Psoas muscle (tissue), 8 donors: ENCODE measurements around the gene C2CD2. TPM values are rescaled to one million over a fixed set of nuclear protein-coding genes. Genes with fewer than 3 reads are reported as not detected.

Experiments
- ATAC-seq, 4 donors: fragments of 200-7000 bp; cut with Tn5 transposase; one replicate each; pipeline ENCODE4 v1.9.1; 2020; ENCODE audit warnings: moderate library complexity in 3 of 4, mild to moderate bottlenecking in 2 of 4
- DNase-seq, 2 donors: peaks; one replicate each; pipeline ENCODE4 v3.0.0-alpha.2; 2020
- H3K27ac ChIP-seq: fragments of 200-600 bp; one replicate; pipeline ENCODE4 v1.8.0; 2022
- H3K27me3 ChIP-seq, 3 donors: fragments of 200-600 bp in 1 of 3; one replicate each; pipeline versions ENCODE4 v1.6.1 to v1.8.0; 2013 to 2022; ENCODE audit warnings: low read length in 2 of 3, mild to moderate bottlenecking in 2 of 3, moderate library complexity in 1 of 3; ENCODE audit not compliant: insufficient read depth in 3 of 3
- H3K36me3 ChIP-seq, 2 donors: fragments of 200-600 bp in 1 of 2; one replicate each; pipeline versions ENCODE4 v1.6.1 to v1.8.0; 2013 to 2022; ENCODE audit warnings: low read depth in 1 of 2, mild to moderate bottlenecking in 1 of 2, moderate library complexity in 1 of 2; ENCODE audit not compliant: insufficient read depth in 1 of 2
- H3K4me1 ChIP-seq: fragments of 200-600 bp; one replicate; pipeline ENCODE4 v1.8.0; 2022
- H3K4me3 ChIP-seq: fragments of 200-600 bp; one replicate; pipeline ENCODE4 v1.8.0; 2022; ENCODE audit warnings: mild to moderate bottlenecking
- H3K9me3 ChIP-seq: fragments of 200-600 bp; one replicate; pipeline ENCODE4 v1.8.0; 2022
- CTCF ChIP-seq: fragments of 200-600 bp; IDR thresholded peaks from one replicate; pipeline ENCODE4 v1.8.0; 2022; ENCODE audit warnings: antibody characterized with exemption
- WGBS, 3 donors: extraction: QIAGEN DNeasy Blood & Tissue Kit; methylation state at CpG; one replicate each; pipeline versions ENCODE4 v1.1.6 to v1.1.7; 2013; 5-methylcytosine and 5-hydroxymethylcytosine counted together
- intact Hi-C, 2 donors: fragments of 100-400 bp; cut with DNase I; formaldehyde crosslinking; loops; one replicate each; pipeline versions ENCODE4 v1.11.0 to v1.14.2; 2022
- polyA plus RNA-seq, 3 donors: library from polyadenylated mRNA; stranded (reverse); fragments of 200-250 nt; gene quantifications; one replicate each; pipeline ENCODE4 v1.2.3, GENCODE V29; 2013
- total RNA-seq, 4 donors: library from RNA; stranded (reverse); fragmentation: NEBNext Ultra II Directional in 2 of 4; extraction: Animal tissue kit (Norgen Biotek cat#: 25700) in 2 of 4; gene quantifications; one replicate each; pipeline versions ENCODE4 v1.2.1 to v1.2.4, GENCODE V29; 2021 to 2023
- donor health status: healthy with polysubstance abuse.
- donor health status: DM: no; HTN: no; CAD: no; lungs with moderate emphysema.
- donor health status: Bipolar disorder and iron deficiency.
- donor health status: healthy.
- donor health status: DM: yes; HTN: yes; CAD: no.
- donor health status: DM: no; HTN: no; CAD: no.
- donor health status: DM: no; HTN: no; CAD: no.
- donor health status: DM: yes; HTN: yes; CAD: no.

C2CD2 gene
- total and polyA plus RNA-seq, 7 donors, result 1.6 to 6.6 (median 3.2) TPM

- peak overlapping the region; percentile 53 for H3K27ac ChIP-seq
- no peaks in the 10 kb centered on the region for H3K27me3 ChIP-seq
- peaks cover 17% of the 10 kb centered on the region for H3K4me1 ChIP-seq
- no peak for TF ChIP-seq CTCF
- peak overlapping the region; percentile 47 for H3K4me3 ChIP-seq
- H3K9me3 ChIP-seq, result no peaks in the 10 kb centered on the region
- 31 to 47% (median 32%) methylated on average over 18 of the region's 18 CpGs for WGBS, 3 donors
- H3K36me3 ChIP-seq, result no peaks in the 10 kb centered on the region
- DNase-seq (no peak), ATAC-seq (peak in 2 of 4 donors; percentile 26 to 43)
- intact Hi-C loops, result no loop called here
These were observed 20.3 kb downstream of the C2CD2 start for GRCh38 chr21:41933313-41934079.

GRCh38 chr21:41932576-41933312, 21.1 kb downstream of the C2CD2 start:
- no peaks in the 10 kb centered on the region for H3K9me3 ChIP-seq
- H3K27me3 ChIP-seq, result no peaks in the 10 kb centered on the region
- intact Hi-C loops, result no loop called here
- H3K36me3 ChIP-seq, result no peaks in the 10 kb centered on the region
- TF ChIP-seq CTCF, result no peak
- peaks cover 17% of the 10 kb centered on the region for H3K4me1 ChIP-seq
- H3K27ac ChIP-seq, result no peak overlapping the region
- 45 to 57% (median 46%) methylated on average over 18 of the region's 18 CpGs for WGBS, 3 donors
- DNase-seq (peak in 1 of 2 donors; percentile 39), ATAC-seq (peak; percentile 28 to 42 (median 40))
- no peak overlapping the region for H3K4me3 ChIP-seq

- no peak for TF ChIP-seq CTCF
- intact Hi-C loops, result no loop called here
- no peaks in the 10 kb centered on the region for H3K9me3 ChIP-seq
These were observed 21.6 kb downstream of the C2CD2 start for GRCh38 chr21:41932191-41932575.

GRCh38 chr21:41931041-41931451, 22.8 kb downstream of the C2CD2 start:
- Histone ChIP-seq H3K27me3 (no peaks in the 10 kb centered on the region), H3K4me1 (peaks cover 17% of the 10 kb centered on the region), H3K9me3 (no peaks in the 10 kb centered on the region), H3K27ac (no peak overlapping the region), H3K36me3 (no peaks in the 10 kb centered on the region), H3K4me3 (no peak overlapping the region)
- no peak for TF ChIP-seq CTCF
- DNase-seq, result no peak
- 82 to 85% (median 83%) methylated on average over 7 to 8 of the region's 8 CpGs for WGBS, 3 donors
- intact Hi-C loops, result no loop called here
- ATAC-seq, result no peak

More at GRCh38 chr21:41932191-41932575, 21.6 kb downstream of the C2CD2 start:
- Histone ChIP-seq H3K36me3 (no peaks in the 10 kb centered on the region), H3K27ac (no peak overlapping the region), H3K4me3 (no peak overlapping the region), H3K27me3 (no peaks in the 10 kb centered on the region), H3K4me1 (peaks cover 17% of the 10 kb centered on the region)
- ATAC-seq (peak in 1 of 4 donors; percentile 13), DNase-seq (peak in 1 of 2 donors; percentile 38)
- WGBS, 3 donors, result 87 to 91% (median 88%) methylated on average over 13 of the region's 13 CpGs
